ENCODE results near the gene CPNE6. TPM values are rescaled to one million over a fixed set of nuclear protein-coding genes. Genes with fewer than 3 reads are reported as not detected.
A peak's percentile ranks its signal among the peaks of the same experiment; 100 is the strongest.

The CPNE6 gene
- total RNA-seq, 1 experiment from 2014 or later: not detected

DNA sequence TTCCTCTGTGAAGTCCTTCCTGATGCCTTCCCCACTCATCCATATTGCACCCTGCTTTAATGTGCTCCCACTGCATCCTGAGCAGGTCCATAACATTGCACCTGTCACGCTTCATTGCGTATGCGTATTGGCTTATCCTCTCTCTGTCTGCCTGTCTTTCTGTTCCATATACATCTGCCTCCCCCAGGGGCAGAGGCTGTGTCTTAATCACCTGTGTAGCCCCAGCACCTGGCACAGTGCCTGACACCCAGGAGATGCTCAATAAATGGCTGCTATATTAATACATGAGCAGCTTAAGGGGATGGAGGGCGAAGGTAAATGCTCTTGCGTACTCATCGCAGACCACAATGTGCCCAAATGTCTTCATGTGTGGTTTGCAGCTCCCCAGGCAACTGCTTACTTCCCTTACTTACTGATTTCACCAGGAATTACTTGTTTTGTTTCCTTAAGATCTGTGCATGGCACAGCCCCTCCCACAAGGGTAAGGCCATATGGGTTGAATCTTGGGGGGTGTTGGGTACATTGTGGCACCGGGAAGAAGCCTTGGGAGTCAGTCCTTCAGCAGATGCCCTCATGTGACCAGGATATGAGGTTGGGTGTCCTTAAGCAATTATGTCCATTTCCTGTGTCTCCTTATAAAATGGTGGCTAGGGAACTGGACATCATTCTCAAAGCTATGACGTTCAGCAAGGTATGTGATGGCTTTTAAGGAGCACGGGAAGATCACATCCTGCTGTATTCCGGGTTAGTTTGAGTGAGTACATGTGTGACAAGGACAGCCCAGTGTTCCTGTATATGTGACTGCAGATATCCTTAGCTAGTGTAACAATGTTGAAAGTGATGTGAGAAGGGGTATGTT is 848 bp upstream of the CPNE6 start:
- H3K4me3 ChIP-seq: no peak overlapping the region
- H3K36me3 ChIP-seq: no peaks in the 10 kb centered on the region
- no peaks in the 10 kb centered on the region for H3K4me1 ChIP-seq
- H3K27me3 ChIP-seq: no peaks in the 10 kb centered on the region; the same call in 1 of the 2 replicates
- no peaks in the 10 kb centered on the region for H3K9me3 ChIP-seq (replicated peaks)
- no peak for DNase-seq
- H3K27ac ChIP-seq: no peak overlapping the region

DNA sequence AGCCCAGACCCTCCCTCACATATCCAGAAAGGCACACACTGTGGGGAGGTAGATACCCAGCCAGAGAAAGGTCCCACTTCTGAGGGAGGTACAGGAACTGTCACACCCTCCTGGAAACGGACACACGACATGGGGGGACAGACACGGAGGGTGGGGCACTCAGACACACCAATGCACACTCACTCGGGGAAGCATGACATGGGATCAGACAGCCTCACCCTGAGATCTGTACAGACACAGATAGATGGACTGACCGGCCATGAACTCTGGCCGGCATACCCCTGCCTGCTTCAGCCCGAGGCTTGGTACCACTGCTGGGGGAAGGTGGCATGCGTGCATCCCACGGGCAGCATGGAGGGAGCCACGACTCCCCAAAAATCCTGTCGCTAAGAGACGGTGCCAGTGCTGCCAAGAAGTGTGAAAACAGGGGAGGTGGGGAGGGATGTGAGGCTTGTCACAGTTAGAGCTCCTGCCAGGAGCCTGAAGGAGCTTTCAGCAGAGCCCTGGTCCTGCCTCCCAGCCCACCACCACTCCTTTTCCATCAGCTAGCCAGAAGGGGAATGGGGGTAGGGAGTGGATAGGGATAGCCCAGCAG is 571 bp downstream of the CPNE6 start:
- Histone ChIP-seq H3K27me3 (no peaks in the 10 kb centered on the region; the same call in 1 of the 2 replicates), H3K4me3 (no peak overlapping the region), H3K9me3 (replicated peaks) (no peaks in the 10 kb centered on the region), H3K36me3 (no peaks in the 10 kb centered on the region), H3K27ac (no peak overlapping the region), H3K4me1 (no peaks in the 10 kb centered on the region)
- DNase-seq: no peak

DNA sequence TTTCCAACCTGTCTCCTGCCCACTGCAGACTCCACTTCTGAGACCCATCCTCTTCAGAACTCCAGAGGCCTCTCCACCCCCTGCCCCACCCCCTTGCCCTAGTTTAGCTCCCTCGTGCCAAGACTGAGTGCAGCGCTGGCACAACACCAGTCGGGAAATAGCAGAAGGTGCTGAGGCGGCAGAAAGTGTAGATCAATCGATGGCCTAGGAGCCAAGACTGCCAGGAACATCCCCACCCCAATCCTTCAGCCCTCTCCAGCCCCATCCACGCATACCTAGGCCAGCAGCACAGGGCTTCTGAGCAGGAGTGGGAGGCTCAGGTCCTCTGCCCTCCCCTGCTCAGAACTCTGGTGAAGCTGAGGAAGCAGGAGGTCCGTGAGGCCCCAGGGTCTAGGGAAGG is 1.1 kb downstream of the CPNE6 start:
- Histone ChIP-seq H3K4me1 (no peaks in the 10 kb centered on the region), H3K27ac (no peak overlapping the region), H3K9me3 (replicated peaks) (no peaks in the 10 kb centered on the region), H3K36me3 (no peaks in the 10 kb centered on the region), H3K27me3 (no peaks in the 10 kb centered on the region; the same call in 1 of the 2 replicates), H3K4me3 (no peak overlapping the region)
- DNase-seq: no peak

DNA sequence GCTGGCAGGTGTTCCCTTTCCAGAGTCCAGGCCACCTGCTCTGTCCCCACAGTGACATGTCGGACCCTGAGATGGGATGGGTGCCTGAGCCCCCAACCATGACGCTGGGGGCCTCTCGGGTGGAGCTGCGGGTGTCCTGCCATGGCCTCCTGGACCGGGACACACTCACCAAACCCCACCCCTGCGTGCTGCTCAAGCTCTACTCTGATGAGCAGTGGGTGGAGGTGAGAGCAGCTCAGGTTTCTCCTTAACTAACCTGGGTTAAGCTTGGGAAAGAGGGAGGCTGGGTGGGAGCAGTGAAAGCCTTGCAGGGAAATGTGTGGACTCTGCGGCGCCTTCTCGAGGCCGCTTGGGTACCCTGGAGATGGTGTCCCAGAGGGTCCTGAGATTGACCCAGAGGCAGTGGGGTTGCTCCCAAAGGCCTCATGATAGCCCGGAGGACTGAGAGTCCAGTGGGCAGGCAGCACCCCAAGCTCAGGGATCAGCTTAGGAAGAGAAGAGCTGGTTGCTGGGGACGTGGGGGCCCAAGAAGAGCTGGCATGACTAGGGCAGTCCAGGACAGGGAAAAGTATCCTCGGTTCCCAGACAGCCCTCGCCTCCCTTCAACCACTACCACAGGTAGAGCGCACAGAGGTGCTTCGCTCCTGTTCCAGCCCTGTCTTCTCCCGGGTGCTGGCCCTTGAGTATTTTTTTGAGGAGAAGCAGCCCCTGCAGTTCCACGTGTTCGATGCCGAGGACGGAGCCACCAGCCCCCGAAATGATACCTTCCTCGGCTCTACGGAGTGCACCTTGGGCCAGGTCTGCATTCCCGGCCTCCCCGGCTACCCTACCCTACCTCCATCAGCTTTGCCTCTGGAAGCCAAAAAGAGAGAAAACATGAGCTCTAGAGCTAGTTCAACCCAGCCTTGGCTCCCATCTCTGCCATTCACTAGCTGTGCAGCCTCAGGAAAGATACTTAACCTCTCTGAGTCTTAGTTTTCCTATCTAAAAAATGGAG is 1.8 kb downstream of the CPNE6 start:
- no peaks in the 10 kb centered on the region for H3K9me3 ChIP-seq (replicated peaks)
- no peaks in the 10 kb centered on the region; the same call in 1 of the 2 replicates for H3K27me3 ChIP-seq
- H3K36me3 ChIP-seq: no peaks in the 10 kb centered on the region
- no peak for DNase-seq
- H3K27ac ChIP-seq: no peak overlapping the region
- H3K4me3 ChIP-seq: no peak overlapping the region
- no peaks in the 10 kb centered on the region for H3K4me1 ChIP-seq

DNA sequence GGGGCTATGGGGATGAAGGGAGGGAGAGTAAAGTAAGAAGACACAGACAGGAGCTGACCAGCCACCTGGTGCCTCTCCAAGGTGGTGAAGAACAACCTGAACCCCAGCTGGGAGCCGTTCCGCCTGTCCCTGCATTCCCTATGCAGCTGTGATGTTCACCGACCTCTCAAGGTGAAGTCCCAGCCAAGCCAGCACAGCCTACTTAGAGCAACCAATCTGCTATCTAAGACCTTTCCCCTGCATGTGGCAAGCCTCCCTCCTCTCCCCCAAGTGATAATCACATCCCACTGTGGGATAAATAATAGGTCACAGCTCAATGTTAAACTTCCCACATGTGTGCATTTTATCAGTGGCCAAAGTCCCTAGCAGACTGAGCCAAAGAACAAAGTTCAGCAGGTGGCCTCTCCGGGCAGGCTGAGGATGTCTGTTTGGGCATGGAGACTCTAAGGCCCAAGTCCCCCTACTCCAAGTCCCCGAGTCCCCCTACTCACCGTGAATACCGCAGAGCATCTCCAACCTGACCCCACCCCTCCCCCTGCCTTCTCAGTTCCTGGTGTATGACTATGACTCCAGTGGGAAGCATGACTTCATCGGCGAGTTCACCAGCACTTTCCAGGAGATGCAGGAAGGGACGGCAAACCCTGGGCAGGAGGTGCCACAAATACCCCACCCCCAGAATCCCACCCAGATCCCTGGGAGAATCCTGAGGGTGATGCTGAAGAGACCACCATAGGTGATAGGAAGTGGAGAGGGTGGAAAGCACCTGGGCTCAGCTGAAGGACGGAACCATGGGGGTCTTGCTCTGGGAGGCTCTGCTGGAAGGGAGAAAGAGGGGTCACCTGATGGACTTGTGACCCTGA is 3.5 kb downstream of the CPNE6 start:
- no peaks in the 10 kb centered on the region for H3K27me3 ChIP-seq
- H3K27ac ChIP-seq: no peak overlapping the region
- H3K9me3 ChIP-seq (replicated peaks): no peaks in the 10 kb centered on the region
- H3K4me1 ChIP-seq: no peaks in the 10 kb centered on the region
- no peak overlapping the region for H3K4me3 ChIP-seq
- DNase-seq: no peak
- H3K36me3 ChIP-seq: no peaks in the 10 kb centered on the region

DNA sequence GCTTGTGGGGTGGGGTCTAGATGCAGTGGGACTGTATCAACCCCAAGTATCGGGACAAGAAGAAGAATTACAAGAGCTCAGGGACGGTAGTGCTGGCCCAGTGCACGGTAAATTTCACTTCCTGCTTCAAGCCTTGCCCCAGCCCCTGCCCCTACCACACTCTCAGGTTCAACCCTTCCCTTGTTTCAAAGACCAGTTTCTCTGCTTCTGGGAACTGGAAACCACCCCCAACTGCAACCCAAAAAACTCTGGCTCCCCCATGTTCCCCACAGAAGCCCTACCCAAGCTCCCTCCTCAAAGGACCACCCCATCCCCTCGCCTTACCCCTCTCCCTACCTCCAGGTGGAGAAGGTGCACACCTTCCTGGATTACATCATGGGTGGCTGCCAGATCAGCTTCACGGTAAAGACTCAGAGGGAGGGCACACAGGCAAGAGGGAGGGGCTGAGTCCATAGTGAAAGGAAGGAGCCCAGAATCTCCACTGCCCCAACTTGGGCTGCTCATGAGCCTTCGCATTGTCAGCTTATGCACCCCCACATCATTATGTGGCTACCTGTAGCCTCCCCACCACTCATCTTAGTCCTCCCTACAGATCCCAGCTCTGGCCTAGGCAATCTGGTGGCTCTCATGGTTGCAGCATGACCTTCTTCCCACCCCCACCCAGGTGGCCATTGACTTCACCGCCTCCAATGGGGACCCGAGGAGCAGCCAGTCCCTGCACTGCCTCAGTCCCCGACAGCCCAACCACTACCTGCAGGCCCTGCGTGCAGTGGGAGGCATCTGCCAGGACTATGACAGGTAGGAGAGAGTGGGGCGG is 4.3 kb downstream of the CPNE6 start:
- Histone ChIP-seq H3K9me3 (replicated peaks) (no peaks in the 10 kb centered on the region), H3K27ac (no peak overlapping the region), H3K36me3 (no peaks in the 10 kb centered on the region), H3K4me1 (no peaks in the 10 kb centered on the region), H3K27me3 (0 out of 2 replicates have a peak, but pooled peaks cover under 1% of the 10 kb centered on the region), H3K4me3 (no peak overlapping the region)
- no peak for DNase-seq

DNA sequence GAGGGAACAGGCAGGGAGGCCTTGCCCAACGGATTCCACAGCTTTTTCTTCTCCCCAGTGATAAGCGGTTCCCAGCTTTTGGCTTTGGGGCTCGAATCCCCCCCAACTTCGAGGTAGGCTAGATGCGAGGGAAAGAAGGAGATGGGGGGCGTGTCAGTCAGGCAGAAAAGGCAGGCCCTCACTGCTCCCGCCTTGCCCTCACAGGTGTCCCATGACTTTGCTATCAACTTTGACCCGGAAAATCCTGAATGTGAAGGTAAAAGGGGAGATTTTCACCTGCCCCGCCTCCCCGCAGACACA is 4.9 kb downstream of the CPNE6 start:
- Histone ChIP-seq H3K36me3 (no peaks in the 10 kb centered on the region), H3K4me3 (no peak overlapping the region), H3K4me1 (no peaks in the 10 kb centered on the region), H3K27ac (no peak overlapping the region), H3K9me3 (replicated peaks) (no peaks in the 10 kb centered on the region), H3K27me3 (0 out of 2 replicates have a peak, but pooled peaks cover 2% of the 10 kb centered on the region)
- DNase-seq: no peak

DNA sequence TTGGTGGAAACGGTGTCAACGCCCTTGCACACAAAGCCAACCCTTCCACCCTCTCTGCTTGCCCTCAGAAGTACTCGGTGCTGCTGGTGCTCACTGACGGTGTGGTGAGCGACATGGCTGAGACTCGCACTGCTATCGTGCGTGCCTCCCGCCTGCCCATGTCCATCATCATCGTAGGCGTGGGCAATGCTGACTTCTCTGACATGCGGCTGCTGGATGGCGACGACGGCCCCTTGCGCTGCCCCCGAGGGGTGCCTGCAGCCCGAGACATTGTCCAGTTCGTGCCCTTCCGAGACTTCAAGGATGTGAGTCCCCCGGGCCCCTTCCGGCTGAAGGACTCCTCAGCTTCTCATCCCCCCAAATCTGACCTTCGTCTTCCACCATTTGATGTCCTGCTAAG is 5.7 kb downstream of the CPNE6 start:
- no peaks in the 10 kb centered on the region for H3K9me3 ChIP-seq (replicated peaks)
- no peaks in the 10 kb centered on the region for H3K4me1 ChIP-seq
- no peak overlapping the region for H3K27ac ChIP-seq
- 0 out of 2 replicates have a peak, but pooled peaks cover 2% of the 10 kb centered on the region for H3K27me3 ChIP-seq
- H3K36me3 ChIP-seq: no peaks in the 10 kb centered on the region
- no peak for DNase-seq
- no peak overlapping the region for H3K4me3 ChIP-seq

DNA sequence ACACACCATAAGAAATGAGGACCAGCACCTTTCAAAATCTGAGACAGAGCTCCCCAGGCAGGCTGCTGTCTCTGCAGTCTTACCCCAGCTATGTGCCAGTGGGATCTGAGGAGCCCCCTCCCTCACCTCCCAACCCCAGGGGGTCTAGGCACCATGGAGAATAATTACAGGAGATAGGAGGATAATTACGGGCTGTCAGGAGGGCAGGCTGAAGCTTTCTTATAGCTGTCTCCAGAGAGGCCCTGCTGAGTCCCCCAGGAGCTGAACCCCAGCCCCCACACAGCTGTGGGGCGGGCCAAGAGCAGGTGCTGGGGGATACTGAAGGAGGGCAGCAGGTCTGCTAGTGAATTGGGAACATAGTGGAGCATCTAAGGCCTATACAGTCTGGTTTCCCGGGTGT is 6.8 kb downstream of the CPNE6 start:
- H3K36me3 ChIP-seq: no peaks in the 10 kb centered on the region
- 0 out of 2 replicates have a peak, but pooled peaks cover 2% of the 10 kb centered on the region for H3K27me3 ChIP-seq

DNA sequence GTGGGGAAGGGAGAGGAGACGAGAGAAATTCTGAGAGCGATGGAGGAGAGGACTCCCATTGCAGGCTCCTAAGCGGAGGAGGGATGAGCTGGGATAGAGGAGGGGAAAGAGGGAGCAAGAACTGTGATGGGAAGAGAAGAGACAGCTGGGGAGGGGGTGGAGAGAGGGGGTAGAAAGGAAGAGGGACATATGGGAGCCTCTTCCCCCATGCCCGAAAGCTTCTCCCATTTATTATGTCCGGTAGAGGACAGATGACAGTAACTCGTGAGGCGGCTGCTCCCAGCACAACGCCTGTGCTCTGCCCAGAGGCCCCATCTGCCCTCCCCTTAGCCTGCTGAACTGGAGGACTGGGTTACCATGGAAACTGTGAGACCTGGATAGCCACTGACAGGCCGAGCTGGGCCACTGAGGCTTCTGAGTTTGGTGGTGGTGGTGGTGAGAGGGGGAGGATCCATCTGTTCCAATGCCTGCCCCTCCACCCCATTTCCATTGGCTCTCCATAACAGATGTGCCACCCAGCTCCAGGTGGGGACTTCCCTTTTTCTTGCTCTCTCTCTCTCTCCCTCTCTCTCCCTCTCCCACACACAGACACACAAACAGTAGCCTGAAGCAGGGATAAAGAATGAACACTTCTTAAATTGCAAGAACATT is 8.3 kb downstream of the CPNE6 start:
- Histone ChIP-seq H3K4me1 (no peaks in the 10 kb centered on the region; the same call in 1 of the 2 replicates), H3K4me3 (no peak overlapping the region), H3K27ac (no peak overlapping the region), H3K36me3 (no peaks in the 10 kb centered on the region), H3K9me3 (replicated peaks) (no peaks in the 10 kb centered on the region), H3K27me3 (0 out of 2 replicates have a peak, but pooled peaks cover 2% of the 10 kb centered on the region)
- peak in 1 of 2 experiments; percentile 25 for DNase-seq

More for the DNA sequence above, 6.8 kb downstream of the CPNE6 start:
- Histone ChIP-seq H3K27ac (no peak overlapping the region), H3K4me3 (no peak overlapping the region), H3K9me3 (replicated peaks) (no peaks in the 10 kb centered on the region), H3K4me1 (no peaks in the 10 kb centered on the region)
- no peak for DNase-seq

DNA sequence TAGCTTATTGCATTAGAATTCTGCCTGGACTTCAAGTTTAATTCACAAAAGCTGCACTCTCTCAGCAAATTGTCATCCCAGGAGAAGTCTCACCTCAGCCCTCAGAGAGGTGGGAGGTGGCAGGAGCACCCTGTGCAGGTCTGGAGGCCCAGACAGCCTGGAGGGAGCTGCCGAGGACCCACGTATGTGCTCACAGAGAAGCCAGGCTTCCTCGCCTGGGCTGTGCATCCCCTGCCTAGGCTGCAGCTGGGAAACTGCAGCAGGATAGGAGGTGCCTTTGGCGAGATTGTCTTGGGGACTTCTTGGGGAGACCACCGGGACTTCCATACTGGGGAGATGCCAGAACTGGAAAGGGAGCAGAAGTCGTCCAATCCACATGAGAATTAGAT is 8.8 kb downstream of the CPNE6 start:
- H3K9me3 ChIP-seq (replicated peaks): no peaks in the 10 kb centered on the region
- H3K36me3 ChIP-seq: no peaks in the 10 kb centered on the region
- H3K27me3 ChIP-seq: 0 out of 2 replicates have a peak, but pooled peaks cover 2% of the 10 kb centered on the region

DNA sequence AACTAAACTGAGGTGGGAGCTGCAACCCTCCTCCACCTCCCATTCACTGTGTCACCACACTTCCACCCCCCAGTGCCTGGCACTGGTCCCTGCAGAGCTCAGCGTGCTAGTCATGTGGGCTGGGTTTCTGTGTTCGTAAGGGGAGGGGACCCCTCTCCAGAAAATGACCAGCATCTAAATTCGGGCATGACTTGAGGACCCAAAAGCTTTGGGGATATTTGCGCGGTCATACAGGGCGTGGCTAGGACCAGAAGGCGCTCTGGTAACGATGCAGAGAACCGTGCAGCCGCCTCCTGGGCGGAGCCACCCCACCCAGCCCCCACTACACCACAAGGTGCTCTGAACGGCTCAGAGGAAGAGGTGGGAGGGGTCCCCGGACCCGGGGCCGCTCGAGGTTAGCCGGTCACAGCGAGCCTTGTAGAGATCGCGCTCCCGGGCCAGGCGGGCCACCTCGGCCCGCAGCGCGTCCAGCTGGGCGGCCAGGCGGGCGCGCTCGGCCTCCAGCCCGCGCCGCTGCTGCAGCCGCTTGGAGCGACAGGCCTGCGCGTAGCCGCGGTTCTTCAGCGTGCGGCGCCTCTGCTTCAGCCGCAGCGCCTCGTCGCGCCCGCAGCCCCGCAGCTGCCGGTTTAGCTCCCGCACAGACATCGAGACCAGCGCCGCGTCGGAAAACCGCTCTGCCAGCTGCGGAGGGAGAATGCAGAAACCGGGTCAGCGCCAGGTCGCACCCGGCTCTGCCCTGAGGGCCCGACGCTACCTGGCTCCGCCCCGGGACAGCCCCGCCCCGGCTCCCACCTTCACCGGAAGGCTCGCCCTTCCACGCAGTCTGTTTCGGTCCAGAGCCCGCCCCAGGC is 9.8 kb downstream of the CPNE6 start:
- Histone ChIP-seq H3K4me1 (no peaks in the 10 kb centered on the region; the same call in 1 of the 2 replicates), H3K27me3 (0 out of 2 replicates have a peak, but pooled peaks cover 2% of the 10 kb centered on the region), H3K9me3 (replicated peaks) (no peaks in the 10 kb centered on the region), H3K36me3 (no peaks in the 10 kb centered on the region), H3K4me3 (peak overlapping the region; percentile 50), H3K27ac (no peak overlapping the region)
- DNase-seq: no peak

More for the DNA sequence above, 8.8 kb downstream of the CPNE6 start:
- Histone ChIP-seq H3K4me3 (no peak overlapping the region), H3K4me1 (no peaks in the 10 kb centered on the region; the same call in 1 of the 2 replicates), H3K27ac (no peak overlapping the region)
- DNase-seq: no peak
